HG03520 (cell line): ENCODE data around the gene UBTF.

ENCODE experiments used
- ATAC-seq: cut with Tn5 transposase; IDR thresholded peaks from one replicate; pipeline ENCODE4 v1.9.1; 2021; ENCODE audit warnings: mild to moderate bottlenecking, moderate library complexity; ENCODE audit not compliant: unreplicated experiment

The UBTF gene

GRCh38 chr17:44197980-44198720 lies 21.3 kb downstream of the UBTF start:
- no peak for ATAC-seq

- no peak for ATAC-seq
These were observed 22.4 kb downstream of the UBTF start for GRCh38 chr17:44197107-44197506.

- no peak for ATAC-seq
These were observed 26.0 kb downstream of the UBTF start for GRCh38 chr17:44193326-44194084.

GRCh38 chr17:44192750-44193149 lies 26.7 kb downstream of the UBTF start:
- no peak for ATAC-seq

GRCh38 chr17:44191941-44192496 lies 27.5 kb downstream of the UBTF start:
- no peak for ATAC-seq

GRCh38 chr17:44191369-44191768 lies 28.1 kb downstream of the UBTF start:
- no peak for ATAC-seq

- no peak for ATAC-seq
These were observed 29.0 kb downstream of the UBTF start for GRCh38 chr17:44190481-44190880.

- no peak for ATAC-seq
These were observed 30.7 kb downstream of the UBTF start for GRCh38 chr17:44188576-44189403.

- ATAC-seq, result peak; percentile 38
These were observed 32.2 kb downstream of the UBTF start for GRCh38 chr17:44187131-44187899.

GRCh38 chr17:44186307-44187130 lies 33.0 kb downstream of the UBTF start, which contains the start of gene TMUB2:
Gene TMUB2, plus strand, starts transcription at chr17:44186972. Its CDS starts 737 bp downstream, at chr17:44187709.
- peak; percentile 74 for ATAC-seq

- ATAC-seq, result no peak
These were observed 35.2 kb downstream of the UBTF start for GRCh38 chr17:44184212-44184810.

GRCh38 chr17:44183024-44183423 lies 36.5 kb downstream of the UBTF start:
- no peak for ATAC-seq

GRCh38 chr17:44178133-44178532 lies 41.3 kb downstream of the UBTF start:
- no peak for ATAC-seq

- ATAC-seq, result no peak
These were observed 41.8 kb downstream of the UBTF start for GRCh38 chr17:44177640-44178039.

GRCh38 chr17:44176671-44177501 lies 42.6 kb downstream of the UBTF start:
- no peak for ATAC-seq

GRCh38 chr17:44176257-44176656 lies 43.2 kb downstream of the UBTF start:
- ATAC-seq, result no peak

GRCh38 chr17:44174427-44174826 lies 45.0 kb downstream of the UBTF start:
- ATAC-seq, result no peak

- ATAC-seq, result no peak
These were observed 47.5 kb downstream of the UBTF start for GRCh38 chr17:44171931-44172455.
